ENCODE data around the gene OR56A1. TPM values are rescaled to one million over a fixed set of nuclear protein-coding genes. Genes with fewer than 3 reads are reported as not detected.
"Not testable (repeated sequence)": the region's sequence is repeated elsewhere in the genome, so short reads cannot be mapped to it uniquely, and the experiment has no call there.

Gene OR56A1
- not detected in 2 replicates for total RNA-seq (2014; rRNA removed; shearing (Covaris generic))

GRCh38 chr11:6030708-6031405 lies at the start of gene OR56A1:
Gene OR56A1, minus strand, starts transcription at chr11:6030758. Its CDS starts 3,066 bp downstream, at chr11:6027692.
- DNase-seq (ENCODE audit: low spot score): no peak

GRCh38 chr11:6079463-6079862 lies 48.9 kb upstream of the OR56A1 start:
- no peak for DNase-seq (ENCODE audit: low spot score)

GRCh38 chr11:6077723-6078122 lies 47.2 kb upstream of the OR56A1 start:
- no peak for DNase-seq (ENCODE audit: low spot score)

- DNase-seq (ENCODE audit: low spot score): not testable (repeated sequence)
These were observed 45.9 kb upstream of the OR56A1 start for GRCh38 chr11:6076443-6076842.

GRCh38 chr11:6067502-6067901 lies 36.9 kb upstream of the OR56A1 start:
- no peak for DNase-seq (ENCODE audit: low spot score)

DNA sequence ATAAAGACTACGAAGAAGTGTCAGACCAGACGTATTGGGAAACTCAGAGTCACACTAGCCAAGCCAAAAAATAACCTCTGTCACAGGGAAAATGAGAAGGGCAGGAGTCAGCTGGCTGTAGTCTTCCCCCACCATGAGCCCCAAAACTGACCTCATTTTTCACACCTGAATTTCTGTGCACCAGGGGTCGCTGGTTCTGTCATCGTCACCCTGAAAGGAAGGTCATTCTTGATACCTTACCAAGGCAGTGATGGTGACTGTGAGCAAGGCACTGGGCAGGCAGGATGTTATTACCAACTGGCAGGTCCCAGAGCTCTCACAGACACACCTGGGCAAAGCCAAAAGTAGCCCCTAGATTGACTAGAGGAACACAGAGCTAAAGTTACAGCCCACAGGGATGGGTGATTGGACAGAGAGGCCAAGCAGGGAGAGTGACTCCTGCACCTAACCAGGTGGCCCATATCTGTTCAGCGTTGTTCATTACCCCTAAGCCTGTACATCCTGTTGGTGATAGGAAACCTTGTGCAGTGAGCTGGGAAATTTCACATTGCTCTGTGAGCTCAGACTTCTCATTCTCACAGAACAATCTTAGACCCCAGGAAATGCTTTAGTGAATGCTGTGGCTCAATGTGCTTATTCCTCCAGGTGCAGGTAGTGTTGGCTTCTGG lies 32.3 kb upstream of the OR56A1 start:
- peak; percentile 13 for DNase-seq (ENCODE audit: low spot score)

DNA sequence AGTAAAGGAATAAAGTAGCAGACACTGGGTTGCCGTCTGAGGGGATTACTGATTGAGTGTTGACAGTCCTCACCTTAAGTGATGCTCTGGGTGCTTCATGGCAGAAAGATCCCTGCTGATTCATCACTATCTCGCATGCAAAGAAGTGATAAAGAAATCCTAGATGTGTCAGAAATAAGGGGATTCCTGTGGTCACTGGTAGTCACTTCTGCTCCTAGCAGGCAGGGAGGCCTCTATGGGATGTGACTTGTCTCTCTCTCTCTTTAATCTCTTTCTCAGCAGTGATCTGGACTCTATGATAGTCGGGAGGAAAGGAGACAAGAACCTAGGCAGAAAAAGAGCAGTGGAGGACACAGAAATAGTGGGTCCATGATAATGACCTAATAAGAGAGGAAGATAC lies 30.9 kb upstream of the OR56A1 start:
- no peak for DNase-seq (ENCODE audit: low spot score)

DNA sequence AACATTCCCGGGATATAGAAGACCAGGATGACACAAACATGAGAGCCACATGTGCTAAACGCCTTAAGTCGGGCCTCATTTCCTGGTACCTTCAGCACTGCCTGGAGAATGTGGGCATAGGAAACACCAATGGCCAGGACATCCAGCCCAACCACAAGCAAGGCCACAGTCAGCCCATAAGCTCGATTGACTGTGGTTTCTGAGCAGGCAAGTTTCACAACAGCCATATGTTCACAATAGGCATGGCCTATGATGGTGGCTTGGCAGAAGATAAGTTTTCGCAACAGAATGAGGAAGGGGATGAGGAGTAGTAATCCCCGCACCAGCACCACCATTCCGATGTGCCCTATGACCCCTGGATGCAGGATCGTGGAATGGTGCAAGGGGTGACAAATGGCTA lies 26.9 kb upstream of the OR56A1 start:
- no peak for DNase-seq (ENCODE audit: low spot score)

DNA sequence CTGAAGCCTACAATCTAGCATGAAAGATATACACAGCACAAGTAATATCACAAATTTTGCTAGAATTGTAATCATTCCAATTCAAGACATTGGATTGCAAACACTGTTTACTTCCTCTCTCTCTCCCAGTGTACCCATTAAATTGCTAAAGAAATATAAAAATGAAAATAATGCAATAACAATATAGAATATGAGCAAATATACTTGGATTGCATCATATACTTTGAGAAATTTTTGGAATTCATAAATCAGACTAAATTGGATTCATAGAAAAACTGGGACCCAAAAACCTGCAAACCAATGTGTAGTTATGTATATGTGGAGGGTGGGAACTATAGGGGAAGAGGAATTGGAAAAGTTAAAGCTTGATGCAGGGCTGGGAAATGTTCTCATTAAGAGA lies 25.0 kb upstream of the OR56A1 start:
- no peak for DNase-seq (ENCODE audit: low spot score)

DNA sequence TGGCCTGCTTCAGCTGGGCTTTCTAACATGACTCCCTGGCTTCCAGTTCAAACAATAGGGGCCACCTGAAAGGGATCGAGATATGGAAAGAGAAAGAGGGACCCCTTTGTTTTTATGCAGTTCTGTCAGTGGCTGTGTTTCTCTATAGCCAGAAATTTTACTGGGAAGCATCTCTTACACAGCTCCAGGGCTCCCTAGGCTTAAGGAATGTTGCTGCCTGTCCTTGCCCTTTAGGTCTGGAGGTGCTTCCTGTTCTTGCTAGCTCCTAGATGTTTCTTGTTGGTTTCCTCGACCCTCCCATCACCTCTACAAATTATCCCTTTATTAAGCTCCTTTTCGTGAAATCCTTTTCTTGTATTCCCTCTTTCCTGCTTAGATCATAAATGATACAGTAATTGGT lies 21.8 kb upstream of the OR56A1 start:
- DNase-seq (ENCODE audit: low spot score): no peak

GRCh38 chr11:6040874-6041273 lies 10.3 kb upstream of the OR56A1 start:
- DNase-seq (ENCODE audit: low spot score): no peak

GRCh38 chr11:6027501-6027900 lies 3.1 kb downstream of the OR56A1 start:
- no peak for DNase-seq (ENCODE audit: low spot score)

- no peak for DNase-seq (ENCODE audit: low spot score)
These were observed 5.5 kb downstream of the OR56A1 start for GRCh38 chr11:6025056-6025455.

DNA sequence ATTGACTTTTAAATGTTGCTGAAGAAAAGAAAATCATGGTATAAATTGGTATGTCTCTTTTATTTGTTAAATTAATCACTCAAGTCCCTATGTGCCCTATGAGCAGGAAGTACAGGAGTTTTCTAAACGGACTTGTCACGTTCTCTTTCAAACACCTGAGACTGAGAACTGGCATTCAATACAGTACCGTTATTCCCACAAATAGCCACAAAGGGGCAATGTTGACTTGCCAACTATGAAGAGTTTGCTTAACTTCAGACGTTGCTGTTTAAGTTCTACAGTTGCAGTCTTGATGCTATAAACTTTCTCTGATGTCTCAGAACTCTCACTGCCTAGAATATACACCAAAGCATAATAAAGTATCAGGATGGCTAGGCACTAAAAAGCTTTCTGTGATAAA lies 7.6 kb downstream of the OR56A1 start:
- peak; percentile 70 for DNase-seq (ENCODE audit: low spot score)

GRCh38 chr11:6013042-6013441 lies 17.5 kb downstream of the OR56A1 start:
- no peak for DNase-seq (ENCODE audit: low spot score)

GRCh38 chr11:6012035-6012668 lies 18.4 kb downstream of the OR56A1 start:
- no peak for DNase-seq (ENCODE audit: low spot score)

DNA sequence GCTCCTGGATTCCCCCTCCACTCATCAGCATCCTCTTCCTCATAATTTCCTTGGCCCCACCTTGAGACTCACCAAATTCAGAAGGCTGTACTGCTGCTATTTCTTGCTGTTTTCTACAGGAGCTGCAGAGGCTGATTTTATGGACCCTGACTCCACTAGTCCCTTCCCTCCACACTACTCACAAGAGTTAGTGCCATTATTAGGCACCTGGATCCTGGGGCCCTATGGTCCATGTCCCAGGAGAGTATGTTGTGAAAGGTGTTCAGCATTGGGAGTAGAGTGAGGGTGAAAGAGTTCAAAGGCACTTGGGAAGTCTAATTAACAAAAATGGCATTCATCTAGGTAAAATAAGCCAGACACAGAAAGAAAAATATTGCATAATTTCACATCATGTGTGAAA lies 23.7 kb downstream of the OR56A1 start, which contains the start of gene OR56A4:
Gene OR56A4 (minus strand): TSS at position 101 of the 400 bp plus-strand sequence. CDS start 3,954 bp downstream, outside the sequence.
- no peak for DNase-seq (ENCODE audit: low spot score)

- no peak for DNase-seq (ENCODE audit: low spot score)
These were observed 24.2 kb downstream of the OR56A1 start for GRCh38 chr11:6006395-6006794.

GRCh38 chr11:6002202-6002699 lies 28.3 kb downstream of the OR56A1 start:
- DNase-seq (ENCODE audit: low spot score): no peak

DNA sequence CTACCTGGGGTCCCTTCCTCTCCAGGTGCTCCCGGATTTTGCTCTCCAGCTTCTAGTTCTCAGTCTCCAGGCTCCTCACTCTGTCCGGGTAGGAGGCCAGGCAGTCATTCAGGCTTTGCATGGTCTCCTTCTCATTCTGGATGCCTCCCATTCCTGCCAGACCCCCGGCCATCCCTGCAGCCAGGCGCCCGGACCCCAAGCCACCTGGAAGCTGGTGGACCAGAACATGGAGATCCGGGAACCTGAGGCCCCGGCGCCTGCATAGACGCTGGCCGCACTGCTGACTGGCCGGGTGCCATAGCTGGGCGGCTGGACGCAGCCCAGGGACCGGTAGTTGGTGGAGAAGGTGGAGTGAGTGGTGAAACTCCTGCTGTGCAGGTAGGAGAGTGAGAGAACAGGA lies 35.8 kb downstream of the OR56A1 start:
- DNase-seq (ENCODE audit: low spot score): no peak

- DNase-seq (ENCODE audit: low spot score): peak; percentile 69
These were observed 37.8 kb downstream of the OR56A1 start for GRCh38 chr11:5992604-5993251.

DNA sequence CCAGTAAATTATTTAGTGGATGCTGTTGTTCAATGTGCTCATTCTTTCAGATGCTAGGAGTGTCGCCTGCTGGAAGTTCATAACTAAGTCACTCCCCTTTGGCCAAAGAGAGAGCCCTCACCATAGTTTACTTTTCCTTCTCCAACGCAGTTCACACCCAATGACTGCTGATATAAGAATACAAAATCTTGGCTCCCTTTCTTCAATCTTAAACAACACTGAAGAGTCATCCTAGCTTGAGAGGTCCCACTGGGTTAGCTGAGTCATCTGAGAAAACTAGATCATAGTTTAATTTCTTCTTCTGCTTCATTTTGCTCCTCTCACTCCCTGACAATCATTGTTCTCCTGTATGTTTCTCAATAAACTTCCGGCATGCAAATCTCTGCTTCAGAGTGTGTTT lies 38.4 kb downstream of the OR56A1 start:
- no peak for DNase-seq (ENCODE audit: low spot score)
